ENCODE measurements around the gene C4orf50. TPM values are rescaled to one million over a fixed set of nuclear protein-coding genes. Genes with fewer than 3 reads are reported as not detected.

C4orf50 gene
- total and polyA plus RNA-seq, 10 of the 15 experiments (the other 5 are each of a cell fraction or from before 2014, with no cell fraction given): 0.04 to 0.09 (median 0.05) TPM; not detected in 3

DNA sequence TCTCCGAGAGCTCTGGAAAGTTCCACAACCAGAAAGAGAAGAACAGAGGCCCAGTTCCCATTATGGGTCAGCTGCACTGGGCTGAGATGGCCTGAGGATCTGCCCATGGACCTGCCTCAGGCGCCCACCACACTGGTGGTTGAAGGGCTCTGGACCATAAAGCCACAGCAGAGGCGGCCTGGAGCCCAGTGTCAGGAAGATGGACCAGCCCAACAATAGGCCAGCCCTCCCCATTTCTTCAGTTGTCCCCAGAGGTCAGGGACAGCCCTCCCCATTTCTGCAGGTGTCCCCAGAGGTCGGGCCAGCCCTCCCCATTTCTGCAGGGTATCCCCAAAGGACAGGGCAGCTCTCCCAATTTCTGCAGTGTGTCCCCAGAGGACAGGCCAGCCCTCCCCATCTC lies 37.2 kb upstream of the C4orf50 start:
- no peak for ATAC-seq
- FAIRE-seq: no peak
- H3K9ac ChIP-seq (ENCODE audit: control insufficient read depth, insufficient read depth, low read length): no peak overlapping the region
- H3K4me1 ChIP-seq (ENCODE audit: control insufficient read depth, insufficient read depth, low read length): no peaks in the 10 kb centered on the region
- H2AFZ ChIP-seq (ENCODE audit: control insufficient read depth, low read depth, low read length): no peak overlapping the region
- peaks cover 18% of the 10 kb centered on the region for H3K9me3 ChIP-seq (replicated peaks; ENCODE audit: control insufficient read depth, insufficient read depth, low read length)
- intact Hi-C loops (cut with micrococcal nuclease; ENCODE audit: unreplicated experiment) (no loop called here), in situ Hi-C loops (cut with MboI) (no loop called here)
- POLR2A ChIA-PET: interaction anchor here (0.5 kb wide), 1 partner anchor 28 kb away, joined by 3 read pairs; no protein-coding TSS in a partner anchor
- no peaks in the 10 kb centered on the region for H3K79me2 ChIP-seq (ENCODE audit: control insufficient read depth, insufficient read depth, low read length)
- 60% methylated on average over 4 of the region's 4 CpGs for WGBS (ENCODE audit: insufficient coverage, insufficient replicate concordance, low lambda C conversion rate, missing lambda C conversion rate)
- RAD21 ChIA-PET (ENCODE audit: unreplicated experiment): no interaction called here
- no TSS peak for BruUV-seq (replicated peaks)
- H3K27me3 ChIP-seq (replicated peaks in 1 of 2; ENCODE audit: control insufficient read depth in 2 of 2, insufficient read depth in 2 of 2, low read length in 1 of 2): no peaks in the 10 kb centered on the region
- H3K4me2 ChIP-seq (ENCODE audit: control insufficient read depth, insufficient read depth): no peak overlapping the region
- SMC1A ChIA-PET (ENCODE audit: uncharacterized antibody, unreplicated experiment): no interaction called here
- H3K4me3 ChIP-seq: no peak overlapping the region
- H4K20me1 ChIP-seq (ENCODE audit: control insufficient read depth, insufficient read depth): no peaks in the 10 kb centered on the region
- no peak for DNase-seq (ENCODE audit: low read depth, low spot score)
- CTCF ChIA-PET: no interaction called here
- H3K27ac ChIP-seq (ENCODE audit: control insufficient read depth, insufficient read depth): no peak overlapping the region
- H3K36me3 ChIP-seq (ENCODE audit: control insufficient read depth in 2 of 2, insufficient read depth in 2 of 2, low read length in 1 of 2): peaks cover 3 to 15% of the 10 kb centered on the region in 2 experiments; a peak in 3 of 4 replicates
- TF ChIP-seq TCF3 (IDR thresholded peaks at IDR 0.05; ENCODE audit: borderline replicate concordance, insufficient read depth, low read depth, low read length) (no peak), SPI1 (IDR thresholded peaks at IDR 0.05; ENCODE audit: borderline replicate concordance, insufficient read depth, low read depth, low read length) (no peak), SMC3 (IDR thresholded peaks at IDR 0.05; ENCODE audit: borderline replicate concordance, low read length) (no peak), ZNF592 (IDR thresholded peaks at IDR 0.05) (no peak), ZZZ3 (IDR thresholded peaks at IDR 0.05; ENCODE audit: control insufficient read depth, insufficient read length, low read depth) (no peak), E2F4 (IDR thresholded peaks at IDR 0.05; ENCODE audit: low read depth, low read length) (no peak), SUZ12 (IDR thresholded peaks at IDR 0.05; ENCODE audit: unreplicated experiment) (no peak)

Data from GM12878 (cell line).